ENCODE results near the gene BTLA. TPM values are rescaled to one million over a fixed set of nuclear protein-coding genes. Genes with fewer than 3 reads are reported as not detected.

Gene BTLA
- total RNA-seq, 1 donor from 2014 or later: not detected

DNA sequence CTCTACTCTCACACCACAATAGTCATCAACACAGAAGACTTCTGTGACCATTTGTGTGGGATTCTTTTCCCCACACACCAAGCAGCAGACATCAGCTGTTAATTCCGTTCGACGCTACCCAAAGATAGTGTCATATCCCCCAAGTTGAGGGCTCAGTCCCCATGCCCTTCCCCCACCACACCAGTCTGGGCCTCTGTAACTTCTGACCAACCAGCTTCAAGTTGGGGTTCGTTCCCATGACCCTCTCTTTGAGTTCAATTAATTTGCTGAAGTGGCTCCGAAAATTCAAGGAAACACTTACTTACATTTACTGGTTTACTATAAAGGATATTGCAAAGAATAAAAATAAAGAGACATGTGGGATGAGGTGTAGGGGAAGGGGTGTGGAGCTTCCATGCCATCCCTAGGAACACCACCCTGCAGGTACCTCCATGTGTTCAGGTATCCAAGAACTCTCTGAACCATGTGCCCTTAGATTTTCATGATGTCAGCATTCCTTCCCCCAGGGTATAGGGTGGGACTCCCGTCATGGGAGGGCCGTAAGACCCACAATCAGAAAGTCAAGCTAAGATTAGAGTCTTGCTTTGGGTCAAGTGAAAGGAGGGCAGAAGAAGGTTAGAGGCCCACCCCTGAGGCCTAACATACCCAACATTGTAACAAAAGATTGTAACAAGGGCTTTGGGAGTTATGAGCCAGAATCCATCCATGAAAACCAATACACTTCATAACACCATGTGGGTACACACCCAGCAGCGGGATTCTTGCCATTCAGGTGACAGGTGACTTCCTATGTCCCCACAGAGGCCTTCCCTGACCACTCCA lies 82.7 kb downstream of the BTLA start:
- TF ChIP-seq, protein P1, sequence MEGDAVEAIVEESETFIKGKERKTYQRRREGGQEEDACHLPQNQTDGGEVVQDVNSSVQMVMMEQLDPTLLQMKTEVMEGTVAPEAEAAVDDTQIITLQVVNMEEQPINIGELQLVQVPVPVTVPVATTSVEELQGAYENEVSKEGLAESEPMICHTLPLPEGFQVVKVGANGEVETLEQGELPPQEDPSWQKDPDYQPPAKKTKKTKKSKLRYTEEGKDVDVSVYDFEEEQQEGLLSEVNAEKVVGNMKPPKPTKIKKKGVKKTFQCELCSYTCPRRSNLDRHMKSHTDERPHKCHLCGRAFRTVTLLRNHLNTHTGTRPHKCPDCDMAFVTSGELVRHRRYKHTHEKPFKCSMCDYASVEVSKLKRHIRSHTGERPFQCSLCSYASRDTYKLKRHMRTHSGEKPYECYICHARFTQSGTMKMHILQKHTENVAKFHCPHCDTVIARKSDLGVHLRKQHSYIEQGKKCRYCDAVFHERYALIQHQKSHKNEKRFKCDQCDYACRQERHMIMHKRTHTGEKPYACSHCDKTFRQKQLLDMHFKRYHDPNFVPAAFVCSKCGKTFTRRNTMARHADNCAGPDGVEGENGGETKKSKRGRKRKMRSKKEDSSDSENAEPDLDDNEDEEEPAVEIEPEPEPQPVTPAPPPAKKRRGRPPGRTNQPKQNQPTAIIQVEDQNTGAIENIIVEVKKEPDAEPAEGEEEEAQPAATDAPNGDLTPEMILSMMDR (IDR thresholded peaks at IDR 0.05; ENCODE audit: insufficient read depth, low read length, severe bottlenecking): no peak
- Histone ChIP-seq H3K27me3 (ENCODE audit: control insufficient read depth, insufficient read depth, low read length) (no peaks in the 10 kb centered on the region), H3K4me3 (ENCODE audit: low read depth, low read length) (no peak overlapping the region), H3K36me3 (ENCODE audit: control insufficient read depth, insufficient read depth, low read length) (no peaks in the 10 kb centered on the region)
- no peak for DNase-seq (ENCODE audit: low read depth)
- FAIRE-seq: no peak

DNA sequence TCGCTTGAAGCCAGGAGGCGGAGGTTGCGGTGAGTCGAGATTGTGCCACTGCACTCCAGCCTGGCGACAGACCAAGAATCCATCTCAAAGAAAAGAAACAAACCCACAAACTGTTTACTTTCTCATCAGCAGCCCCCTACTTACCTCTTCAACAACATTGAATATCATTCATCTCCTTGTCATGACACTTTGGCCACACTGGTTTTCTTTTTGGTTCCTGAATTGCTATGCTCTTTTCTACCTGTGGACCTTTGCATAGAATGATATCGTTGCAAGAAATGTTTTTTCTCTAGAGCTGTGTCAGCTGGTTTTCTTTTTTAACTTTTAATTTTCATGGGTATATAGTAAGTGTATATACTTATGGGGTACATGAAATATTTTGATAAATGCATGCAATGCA lies 83.9 kb downstream of the BTLA start:
- DNase-seq (ENCODE audit: low read depth) (no peak), FAIRE-seq (no peak)
- H3K4me3 ChIP-seq (ENCODE audit: low read depth, low read length): no peak overlapping the region
- H3K36me3 ChIP-seq (ENCODE audit: control insufficient read depth, insufficient read depth, low read length): no peaks in the 10 kb centered on the region
- TF ChIP-seq, protein P1 (IDR thresholded peaks at IDR 0.05; ENCODE audit: insufficient read depth, low read length, severe bottlenecking): no peak
- no peaks in the 10 kb centered on the region for H3K27me3 ChIP-seq (ENCODE audit: control insufficient read depth, insufficient read depth, low read length)

Other genes with a start within 250 kb of the BTLA start
- gene SLC9C1, start 205.3 kb downstream of the BTLA start, total RNA-seq: not detected in 2 replicates
- 0.13 and 0.53 TPM in 2 replicates for gene CD200, start 166.3 kb downstream of the BTLA start, total RNA-seq
- gene ATG3, start 62.5 kb upstream of the BTLA start, total RNA-seq: 73.2 and 106 TPM in 2 replicates
- gene SLC35A5, start 62.6 kb upstream of the BTLA start, total RNA-seq: 14.0 and 17.0 TPM in 2 replicates
- 7.0 and 8.2 TPM in 2 replicates for gene CCDC80, start 141.7 kb upstream of the BTLA start, total RNA-seq

Data from bronchial epithelial cell (primary cell).